NT2/D1 (cell line): ENCODE results near the gene HECTD2.

ENCODE experiments used
- DNase-seq: peaks from one replicate; pipeline ENCODE4 v3.0.0-alpha.2; 2011; ENCODE audit warnings: low read depth, low spot score
- H3K27me3 ChIP-seq: 2 replicates; pipeline ENCODE4 v1.6.0; 2011; ENCODE audit warnings: mild to moderate bottlenecking; ENCODE audit not compliant: insufficient read length, insufficient read depth
- H3K36me3 ChIP-seq: 2 replicates; pipeline ENCODE4 v1.6.1; 2011; ENCODE audit warnings: mild to moderate bottlenecking, low read length, mixed read lengths; ENCODE audit not compliant: insufficient read depth, insufficient read length
- H3K4me1 ChIP-seq: 2 replicates; pipeline ENCODE4 v1.5.1; 2011; ENCODE audit not compliant: insufficient read depth, insufficient read length
- H3K4me3 ChIP-seq: 2 replicates; pipeline ENCODE4 v1.5.1; 2011; ENCODE audit warnings: low read depth; ENCODE audit not compliant: insufficient read length
- H3K9ac ChIP-seq: 2 replicates; pipeline ENCODE4 v1.6.0; 2011; ENCODE audit warnings: low read depth; ENCODE audit not compliant: insufficient read length
- H3K9me3 ChIP-seq: 2 replicates; pipeline ENCODE4 v1.5.1; 2011; ENCODE audit warnings: mild to moderate bottlenecking, low read length; ENCODE audit not compliant: insufficient read depth
- SUZ12 ChIP-seq: IDR thresholded peaks from 2 replicates; pipeline ENCODE4 v1.6.1; 2011; ENCODE audit not compliant: insufficient read length, insufficient read depth; ENCODE audit errors: extremely low read depth
- YY1 ChIP-seq: IDR thresholded peaks from 2 replicates; pipeline ENCODE4 v1.6.1; 2011; ENCODE audit not compliant: insufficient read length, insufficient read depth
- ZNF274 ChIP-seq: IDR thresholded peaks from 2 replicates; pipeline ENCODE4 v1.6.1; 2011; ENCODE audit warnings: mild to moderate bottlenecking, low read depth, low read length

The HECTD2 gene

DNA sequence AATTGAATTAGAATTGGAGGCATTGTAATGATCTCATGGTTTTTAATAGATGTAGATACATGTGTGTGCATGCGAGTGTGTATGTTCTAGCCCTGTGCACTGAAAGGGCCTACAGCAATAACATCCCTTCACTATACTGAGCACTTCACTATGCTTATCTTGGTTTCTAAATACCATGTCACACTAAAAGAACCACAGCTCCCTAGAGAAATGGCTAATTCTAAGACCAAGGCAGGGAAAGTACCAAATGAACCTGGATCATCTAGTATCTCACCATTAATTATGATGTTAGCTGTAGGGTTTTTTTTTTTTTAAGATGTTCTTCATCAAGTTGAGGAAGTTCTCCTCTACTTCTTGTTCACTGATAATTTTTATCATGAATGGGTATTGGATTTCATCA, 55.1 kb downstream of the HECTD2 start:
- TF ChIP-seq SUZ12 (no peak), ZNF274 (no peak), YY1 (no peak)
- Histone ChIP-seq H3K27me3 (no peaks in the 10 kb centered on the region), H3K4me3 (no peak overlapping the region), H3K36me3 (peaks cover 30% of the 10 kb centered on the region), H3K4me1 (no peaks in the 10 kb centered on the region), H3K9me3 (no peaks in the 10 kb centered on the region; the same call in 1 of the 2 replicates), H3K9ac (no peak overlapping the region)
- DNase-seq = no peak

DNA sequence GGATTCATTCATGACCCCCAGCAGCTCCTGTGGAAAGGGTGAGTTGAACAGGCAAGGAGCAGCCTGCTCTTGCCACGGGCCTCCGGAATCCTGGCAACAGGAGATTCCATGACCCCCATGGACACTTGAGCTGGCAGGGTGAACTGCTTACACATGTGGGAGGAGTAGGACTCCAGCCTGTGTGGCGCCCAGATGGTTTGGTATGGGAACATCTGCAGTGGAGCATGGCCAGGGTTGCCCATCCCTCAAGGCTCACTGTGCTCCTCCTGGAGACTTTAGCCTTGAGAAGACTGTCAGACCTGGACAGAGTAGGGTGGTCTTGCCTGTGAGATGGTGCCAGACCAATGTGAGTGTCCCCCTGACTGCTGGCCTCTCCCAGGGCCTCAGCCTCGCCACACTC, 57.0 kb downstream of the HECTD2 start:
- Histone ChIP-seq H3K9me3 (no peaks in the 10 kb centered on the region; the same call in 1 of the 2 replicates), H3K36me3 (peaks cover 25% of the 10 kb centered on the region), H3K9ac (no peak overlapping the region), H3K27me3 (no peaks in the 10 kb centered on the region), H3K4me1 (no peaks in the 10 kb centered on the region), H3K4me3 (no peak overlapping the region)
- DNase-seq = no peak
- TF ChIP-seq YY1 (no peak), ZNF274 (no peak), SUZ12 (no peak)

DNA sequence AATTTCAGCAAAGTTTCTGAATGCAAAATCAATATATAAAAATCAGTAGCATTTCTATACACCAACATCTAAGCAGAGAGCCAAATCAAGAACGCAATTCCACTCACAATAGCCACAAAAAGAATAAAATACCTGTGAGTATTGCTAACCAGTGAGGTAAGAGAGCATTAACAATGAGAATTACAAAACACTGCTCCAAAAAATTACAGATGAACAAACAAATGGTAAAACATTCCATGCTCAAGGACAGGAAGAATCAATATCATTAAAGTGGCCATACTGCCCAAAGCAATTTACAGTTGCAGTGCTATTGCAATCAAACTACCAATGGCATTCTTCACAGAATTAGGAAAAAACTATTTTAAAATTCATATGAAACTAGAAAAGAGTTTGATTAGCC, 61.5 kb downstream of the HECTD2 start:
- H3K9ac ChIP-seq = no peak overlapping the region
- peaks cover 8% of the 10 kb centered on the region for H3K36me3 ChIP-seq
- TF ChIP-seq ZNF274 = no peak
- no peak for TF ChIP-seq SUZ12
- no peak for TF ChIP-seq YY1
- DNase-seq = no peak
- H3K4me3 ChIP-seq = no peak overlapping the region
- no peaks in the 10 kb centered on the region for H3K4me1 ChIP-seq
- H3K9me3 ChIP-seq = no peaks in the 10 kb centered on the region; the same call in 1 of the 2 replicates
- H3K27me3 ChIP-seq = no peaks in the 10 kb centered on the region

DNA sequence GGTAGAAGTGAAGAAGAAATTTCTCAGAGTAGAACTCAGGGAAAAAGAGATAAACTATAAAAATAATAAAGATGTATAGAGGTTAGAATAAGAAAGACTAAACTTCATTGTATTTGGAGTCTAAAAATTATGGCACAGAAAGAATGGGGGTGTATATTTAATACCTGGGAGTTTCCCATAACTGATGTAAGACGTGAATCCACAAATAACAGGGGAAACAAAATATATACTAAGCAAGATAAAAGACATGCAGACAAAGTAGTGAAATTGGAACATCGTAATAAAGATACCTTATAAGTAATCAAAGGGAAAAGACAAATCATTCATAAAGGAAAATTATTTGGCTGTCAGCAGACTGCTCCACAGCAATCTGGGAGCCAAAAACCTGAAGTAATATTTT, 62.8 kb downstream of the HECTD2 start:
- no peak overlapping the region for H3K4me3 ChIP-seq
- H3K4me1 ChIP-seq = no peaks in the 10 kb centered on the region
- H3K27me3 ChIP-seq = no peaks in the 10 kb centered on the region
- H3K36me3 ChIP-seq = no peaks in the 10 kb centered on the region
- TF ChIP-seq ZNF274 (no peak), YY1 (no peak), SUZ12 (no peak)
- no peak for DNase-seq
- no peaks in the 10 kb centered on the region; the same call in 1 of the 2 replicates for H3K9me3 ChIP-seq
- no peak overlapping the region for H3K9ac ChIP-seq

DNA sequence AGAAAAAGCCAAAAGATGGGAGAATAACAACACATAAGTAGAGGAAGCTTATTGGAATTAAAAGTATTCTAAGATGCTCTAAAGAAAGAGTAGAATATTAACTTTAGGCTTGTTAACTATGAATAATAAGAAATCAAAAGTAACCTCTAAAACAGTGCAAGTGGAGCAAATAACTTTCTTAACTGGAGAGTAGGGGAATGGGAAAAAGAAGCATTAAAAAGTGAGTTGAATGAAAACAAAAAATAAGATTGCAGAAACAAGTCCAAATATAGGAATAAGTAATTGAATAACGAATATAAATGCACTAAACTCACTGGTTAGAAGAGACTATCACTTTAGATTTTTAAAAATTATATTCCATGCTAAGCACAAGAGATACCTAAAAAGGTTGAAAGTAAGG, 63.9 kb downstream of the HECTD2 start:
- TF ChIP-seq YY1 (no peak), ZNF274 (no peak), SUZ12 (no peak)
- H3K4me1 ChIP-seq = no peaks in the 10 kb centered on the region
- DNase-seq = no peak

DNA sequence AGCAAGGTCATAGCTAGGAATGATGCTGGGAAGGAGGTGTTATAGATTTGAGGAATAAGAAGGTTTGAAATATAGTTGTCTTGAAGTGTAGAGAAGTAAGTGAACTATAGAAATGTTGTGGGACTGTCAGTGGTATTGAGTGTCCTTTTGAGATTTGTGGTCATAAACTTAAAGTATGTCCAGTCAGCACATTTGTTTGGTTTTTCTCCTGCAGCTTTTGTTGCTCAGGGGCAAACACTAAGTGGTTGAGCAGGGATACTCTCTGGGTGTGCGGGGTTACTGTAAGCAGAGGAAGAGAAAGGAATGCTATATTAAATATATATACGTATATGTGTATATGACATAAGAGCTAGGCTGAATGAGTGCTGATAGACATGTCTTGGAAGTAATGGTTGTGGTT, 67.1 kb downstream of the HECTD2 start:
- DNase-seq = no peak
- TF ChIP-seq ZNF274 (no peak), SUZ12 (no peak), YY1 (no peak)
- Histone ChIP-seq H3K36me3 (no peaks in the 10 kb centered on the region), H3K4me3 (no peak overlapping the region), H3K9ac (no peak overlapping the region), H3K4me1 (no peaks in the 10 kb centered on the region), H3K9me3 (no peaks in the 10 kb centered on the region), H3K27me3 (no peaks in the 10 kb centered on the region)

More for the DNA sequence above, 63.9 kb downstream of the HECTD2 start:
- H3K9ac ChIP-seq = no peak overlapping the region
- H3K9me3 ChIP-seq = no peaks in the 10 kb centered on the region
- H3K27me3 ChIP-seq = no peaks in the 10 kb centered on the region
- H3K36me3 ChIP-seq = no peaks in the 10 kb centered on the region
- no peak overlapping the region for H3K4me3 ChIP-seq

DNA sequence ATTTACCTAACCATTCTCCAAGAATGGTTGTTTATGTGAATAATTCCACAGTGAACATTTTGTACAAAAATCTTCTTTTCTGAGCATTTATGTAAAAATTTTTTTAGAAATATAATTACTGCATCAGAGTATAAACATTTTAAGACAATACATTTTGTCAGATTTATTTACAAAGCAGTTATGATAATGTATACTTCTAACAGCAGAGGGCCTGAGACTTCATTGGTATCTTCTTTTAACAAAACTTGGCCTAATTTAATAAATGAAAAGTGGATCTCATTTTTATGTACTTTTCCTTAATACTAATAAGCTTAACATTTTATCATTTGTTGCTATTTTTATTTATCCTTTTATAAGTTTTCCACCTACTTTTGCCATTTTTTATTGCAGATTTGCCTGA, 69.4 kb downstream of the HECTD2 start:
- no peaks in the 10 kb centered on the region for H3K9me3 ChIP-seq
- no peak for TF ChIP-seq SUZ12
- TF ChIP-seq YY1 = no peak
- no peak for TF ChIP-seq ZNF274
- H3K9ac ChIP-seq = no peak overlapping the region
- no peak overlapping the region for H3K4me3 ChIP-seq
- no peaks in the 10 kb centered on the region for H3K27me3 ChIP-seq
- no peaks in the 10 kb centered on the region for H3K36me3 ChIP-seq
- no peaks in the 10 kb centered on the region for H3K4me1 ChIP-seq
- DNase-seq = no peak
